Osteoblast (primary cell): ENCODE results near the gene CCDC170. TPM values are rescaled to one million over a fixed set of nuclear protein-coding genes. Genes with fewer than 3 reads are reported as not detected.

Source experiments
- DNase-seq: peaks from one replicate; pipeline ENCODE4 v3.0.0; 2011; ENCODE audit warnings: low spot score, mixed read lengths; ENCODE audit not compliant: insufficient read length; ENCODE audit errors: missing footprints
- H2AFZ ChIP-seq: 2 replicates; pipeline ENCODE4 v1.6.0; 2011; ENCODE audit warnings: mild to moderate bottlenecking, low read length
- H3K27ac ChIP-seq: 2 replicates; pipeline ENCODE4 v1.5.1; 2011; ENCODE audit warnings: mild to moderate bottlenecking, low read depth, low read length, moderate library complexity
- H3K27me3 ChIP-seq: 2 replicates; pipeline ENCODE4 v1.6.0; 2012; ENCODE audit warnings: mild to moderate bottlenecking, control low read depth, inconsistent platforms, low read length, moderate library complexity; ENCODE audit not compliant: insufficient read depth
- H3K36me3 ChIP-seq: 2 replicates; pipeline ENCODE4 v1.5.1; 2011; ENCODE audit warnings: mild to moderate bottlenecking, low read length, control low read depth, moderate library complexity; ENCODE audit not compliant: insufficient read depth
- H3K4me1 ChIP-seq: 2 replicates; pipeline ENCODE4 v1.5.1; 2011; ENCODE audit warnings: mild to moderate bottlenecking, low read length, control low read depth, moderate library complexity; ENCODE audit not compliant: insufficient read depth
- H3K4me2 ChIP-seq: 2 replicates; pipeline ENCODE4 v1.6.0; 2011; ENCODE audit warnings: mild to moderate bottlenecking, low read length; ENCODE audit not compliant: insufficient read depth
- H3K4me3 ChIP-seq: fragments of 200-600 bp; sonication (generic); 3 replicates; pipeline ENCODE4 v1.5.1; 2012; ENCODE audit warnings: mild to moderate bottlenecking, low read length, inconsistent platforms; ENCODE audit not compliant: insufficient read depth
- H3K79me2 ChIP-seq: 2 replicates; pipeline ENCODE4 v1.6.0; 2012; ENCODE audit warnings: mild to moderate bottlenecking, low read length, control low read depth, inconsistent platforms; ENCODE audit not compliant: insufficient read depth
- H3K9me3 ChIP-seq: 2 replicates; pipeline ENCODE4 v1.5.1; 2011; ENCODE audit warnings: low read depth, low read length, control low read depth
- H4K20me1 ChIP-seq: 2 replicates; pipeline ENCODE4 v1.6.0; 2012; ENCODE audit warnings: mild to moderate bottlenecking, low read length, control low read depth; ENCODE audit not compliant: insufficient read depth
- total RNA-seq: library from RNA; depleted of rRNA; stranded (reverse); fragments of >200 nt; gene quantifications from 2 replicates; pipeline ENCODE4 v1.2.3, GENCODE V29; 2012
- TF ChIP-seq, protein P1 (sequence below): IDR thresholded peaks from 2 replicates; pipeline ENCODE4 v1.5.1; 2011; ENCODE audit warnings: mild to moderate bottlenecking, low read depth, low read length, moderate library complexity; ENCODE audit errors: extremely low read depth

CCDC170 gene
- total RNA-seq, 1 donor: 1.8 TPM

DNA sequence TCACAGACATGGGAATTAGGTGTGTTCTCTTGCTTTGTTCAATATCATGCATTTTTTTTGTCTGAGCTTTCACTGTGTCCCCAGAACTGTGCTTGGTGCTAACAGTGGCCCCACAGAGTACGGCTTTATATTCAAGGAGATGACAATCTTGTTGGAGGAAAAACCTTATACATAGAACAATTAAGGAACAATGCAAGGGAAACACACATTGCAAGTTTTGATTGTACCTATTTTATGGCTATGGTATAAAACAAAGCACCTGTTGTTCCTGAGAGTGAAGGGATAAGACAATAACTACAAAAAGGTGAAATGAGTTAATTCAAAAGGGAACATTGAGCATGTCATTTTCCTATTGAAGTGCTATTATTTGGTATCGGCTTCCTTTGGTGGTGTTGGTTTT lies 169.7 kb downstream of the CCDC170 start:
- Histone ChIP-seq H3K27ac (no peak overlapping the region), H3K4me1 (no peaks in the 10 kb centered on the region), H4K20me1 (no peaks in the 10 kb centered on the region), H3K79me2 (no peaks in the 10 kb centered on the region), H3K4me2 (no peak overlapping the region), H3K36me3 (no peaks in the 10 kb centered on the region), H3K4me3 (no peak overlapping the region), H3K27me3 (peaks cover 5% of the 10 kb centered on the region), H2AFZ (no peak overlapping the region), H3K9me3 (no peaks in the 10 kb centered on the region)
- TF ChIP-seq, protein P1, sequence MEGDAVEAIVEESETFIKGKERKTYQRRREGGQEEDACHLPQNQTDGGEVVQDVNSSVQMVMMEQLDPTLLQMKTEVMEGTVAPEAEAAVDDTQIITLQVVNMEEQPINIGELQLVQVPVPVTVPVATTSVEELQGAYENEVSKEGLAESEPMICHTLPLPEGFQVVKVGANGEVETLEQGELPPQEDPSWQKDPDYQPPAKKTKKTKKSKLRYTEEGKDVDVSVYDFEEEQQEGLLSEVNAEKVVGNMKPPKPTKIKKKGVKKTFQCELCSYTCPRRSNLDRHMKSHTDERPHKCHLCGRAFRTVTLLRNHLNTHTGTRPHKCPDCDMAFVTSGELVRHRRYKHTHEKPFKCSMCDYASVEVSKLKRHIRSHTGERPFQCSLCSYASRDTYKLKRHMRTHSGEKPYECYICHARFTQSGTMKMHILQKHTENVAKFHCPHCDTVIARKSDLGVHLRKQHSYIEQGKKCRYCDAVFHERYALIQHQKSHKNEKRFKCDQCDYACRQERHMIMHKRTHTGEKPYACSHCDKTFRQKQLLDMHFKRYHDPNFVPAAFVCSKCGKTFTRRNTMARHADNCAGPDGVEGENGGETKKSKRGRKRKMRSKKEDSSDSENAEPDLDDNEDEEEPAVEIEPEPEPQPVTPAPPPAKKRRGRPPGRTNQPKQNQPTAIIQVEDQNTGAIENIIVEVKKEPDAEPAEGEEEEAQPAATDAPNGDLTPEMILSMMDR: no peak
- DNase-seq: no peak

DNA sequence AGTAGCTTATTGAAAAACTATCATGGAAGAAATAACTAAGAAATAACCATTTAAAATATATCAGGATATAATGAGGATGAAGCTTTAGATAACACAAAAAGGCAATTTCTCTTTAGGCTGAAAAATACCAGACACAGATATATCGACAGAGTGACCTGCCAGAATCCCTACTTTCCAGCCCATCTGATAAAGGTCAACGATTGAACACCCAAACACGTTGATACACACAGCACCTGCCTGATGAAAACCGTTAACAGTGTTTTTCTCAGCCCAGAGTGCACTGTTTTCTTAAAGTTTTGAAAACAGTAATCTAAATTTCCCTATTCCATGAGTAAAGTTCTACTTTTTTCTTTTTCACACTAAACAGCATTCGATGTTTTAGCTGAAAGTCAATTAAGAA lies 170.6 kb downstream of the CCDC170 start:
- no peaks in the 10 kb centered on the region for H3K9me3 ChIP-seq
- H3K27ac ChIP-seq: no peak overlapping the region
- H3K4me2 ChIP-seq: no peak overlapping the region
- H3K4me3 ChIP-seq: no peak overlapping the region
- TF ChIP-seq, protein P1: no peak
- H2AFZ ChIP-seq: no peak overlapping the region
- no peak for DNase-seq
- peaks cover 8% of the 10 kb centered on the region for H3K4me1 ChIP-seq
- H4K20me1 ChIP-seq: no peaks in the 10 kb centered on the region
- no peaks in the 10 kb centered on the region for H3K79me2 ChIP-seq
- peaks cover 5% of the 10 kb centered on the region for H3K27me3 ChIP-seq
- H3K36me3 ChIP-seq: no peaks in the 10 kb centered on the region

DNA sequence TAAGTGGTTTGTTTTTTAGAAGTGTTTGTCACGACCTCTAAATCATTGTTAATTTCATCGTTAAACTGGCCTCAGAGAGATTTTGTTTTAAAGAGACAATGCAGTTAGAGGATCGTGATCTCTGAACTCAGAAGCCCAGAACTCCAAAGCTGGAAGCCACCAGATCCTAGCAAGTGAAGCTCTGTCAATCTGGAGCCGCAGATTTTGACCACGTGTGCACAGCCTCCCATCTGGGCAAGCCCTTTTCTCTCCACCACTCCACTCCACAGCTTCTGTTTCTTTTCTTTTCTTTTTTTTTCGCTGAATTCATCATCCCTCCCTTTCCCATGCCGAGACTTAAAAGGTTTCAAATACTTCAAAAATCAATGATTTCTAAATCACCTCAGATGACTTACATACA lies 171.5 kb downstream of the CCDC170 start:
- Histone ChIP-seq H3K79me2 (no peaks in the 10 kb centered on the region), H4K20me1 (no peaks in the 10 kb centered on the region), H3K4me1 (peaks cover 10% of the 10 kb centered on the region), H3K27me3 (peaks cover 5% of the 10 kb centered on the region), H3K36me3 (no peaks in the 10 kb centered on the region), H3K4me3 (no peak overlapping the region), H3K4me2 (no peak overlapping the region), H3K9me3 (no peaks in the 10 kb centered on the region), H2AFZ (peak overlapping the region; percentile 45), H3K27ac (no peak overlapping the region)
- TF ChIP-seq, protein P1: no peak
- no peak for DNase-seq

DNA sequence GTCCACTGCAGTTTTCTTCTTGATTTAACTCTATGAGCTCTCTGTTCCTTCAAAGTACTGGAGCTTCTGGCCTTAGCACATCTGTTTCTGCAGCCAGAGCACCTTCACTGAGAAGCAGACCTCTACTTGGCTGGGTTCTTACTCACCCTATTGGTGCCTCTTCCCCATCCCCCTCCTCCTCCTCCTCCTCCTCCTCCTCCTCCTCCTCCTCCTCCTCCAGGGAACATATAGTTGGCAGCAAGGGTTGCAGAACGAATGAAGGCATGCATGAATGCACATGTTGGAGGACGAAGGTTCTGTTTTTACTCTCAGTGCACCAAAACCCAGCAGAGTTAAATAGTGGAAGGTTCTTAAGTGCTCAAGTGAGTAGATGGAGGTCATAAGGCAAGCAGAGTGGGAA lies 172.7 kb downstream of the CCDC170 start:
- H2AFZ ChIP-seq: no peak overlapping the region

More for the DNA sequence above, 172.7 kb downstream of the CCDC170 start:
- no peak overlapping the region for H3K4me3 ChIP-seq
- H3K36me3 ChIP-seq: no peaks in the 10 kb centered on the region
- no peaks in the 10 kb centered on the region for H4K20me1 ChIP-seq
- H3K4me2 ChIP-seq: no peak overlapping the region
- H3K27ac ChIP-seq: no peak overlapping the region
- H3K27me3 ChIP-seq: peaks cover 5% of the 10 kb centered on the region
- peaks cover 10% of the 10 kb centered on the region for H3K4me1 ChIP-seq
- H3K79me2 ChIP-seq: no peaks in the 10 kb centered on the region
- DNase-seq: no peak
- TF ChIP-seq, protein P1: no peak
- H3K9me3 ChIP-seq: no peaks in the 10 kb centered on the region
